Measurements from ENCODE around the gene MDM4.

Gene MDM4

DNA sequence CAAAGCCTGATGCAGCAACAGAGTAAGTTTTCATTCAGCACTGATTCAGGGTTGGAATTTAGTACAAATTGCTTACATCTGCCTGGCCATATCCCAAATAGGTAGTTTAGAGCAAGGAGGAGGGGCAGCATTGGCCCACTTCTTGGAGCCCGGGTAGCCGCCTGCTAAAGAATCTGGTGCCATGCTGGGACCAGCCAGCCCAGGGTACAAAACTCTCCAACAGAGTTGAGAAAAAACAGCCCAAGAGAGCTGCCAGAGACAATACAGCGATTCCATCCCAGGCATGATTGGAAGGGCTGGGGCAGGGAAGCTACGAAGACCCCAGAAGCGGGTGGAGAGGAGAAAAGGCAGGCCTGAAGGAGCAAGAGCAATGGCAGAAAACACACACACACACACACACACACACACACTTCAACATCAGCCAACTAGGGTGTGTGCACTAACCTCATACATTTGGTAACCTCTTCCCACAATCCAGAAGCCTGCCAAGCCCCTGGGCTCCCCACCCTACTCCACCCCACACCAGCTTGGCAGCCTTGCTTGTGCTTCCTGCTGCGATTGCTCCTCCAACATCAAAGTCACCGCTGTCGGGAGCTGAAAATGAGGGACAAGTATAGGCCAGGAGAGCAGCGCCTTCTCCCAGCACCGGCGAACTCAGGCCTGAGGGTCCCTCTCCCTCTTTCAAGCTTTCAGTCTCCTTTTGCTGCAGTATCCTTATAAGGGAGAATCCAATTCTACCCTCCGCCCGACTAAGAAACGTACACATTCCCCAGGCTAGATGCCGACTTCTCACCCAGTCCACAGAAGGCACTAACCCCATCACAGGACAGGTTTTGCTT is 22.8 kb upstream of the MDM4 start:
- peak; percentile 45 for DNase-seq

DNA sequence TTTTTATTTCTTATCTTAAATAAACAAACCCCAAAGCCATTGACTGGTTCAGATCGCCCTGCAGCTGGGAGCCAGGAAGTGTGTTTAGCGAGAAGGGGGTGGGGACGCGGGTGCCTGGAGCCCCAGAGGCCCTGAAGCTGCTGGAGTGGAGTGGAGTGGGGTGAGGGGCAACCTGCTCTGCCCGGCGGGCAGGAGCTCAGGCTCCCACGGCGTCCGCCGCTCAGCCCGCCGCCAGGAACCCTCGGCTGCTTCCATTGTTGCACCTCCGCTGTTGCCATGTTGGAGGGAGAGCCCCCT is 22.3 kb upstream of the MDM4 start:
- peak; percentile 67 for DNase-seq

DNA sequence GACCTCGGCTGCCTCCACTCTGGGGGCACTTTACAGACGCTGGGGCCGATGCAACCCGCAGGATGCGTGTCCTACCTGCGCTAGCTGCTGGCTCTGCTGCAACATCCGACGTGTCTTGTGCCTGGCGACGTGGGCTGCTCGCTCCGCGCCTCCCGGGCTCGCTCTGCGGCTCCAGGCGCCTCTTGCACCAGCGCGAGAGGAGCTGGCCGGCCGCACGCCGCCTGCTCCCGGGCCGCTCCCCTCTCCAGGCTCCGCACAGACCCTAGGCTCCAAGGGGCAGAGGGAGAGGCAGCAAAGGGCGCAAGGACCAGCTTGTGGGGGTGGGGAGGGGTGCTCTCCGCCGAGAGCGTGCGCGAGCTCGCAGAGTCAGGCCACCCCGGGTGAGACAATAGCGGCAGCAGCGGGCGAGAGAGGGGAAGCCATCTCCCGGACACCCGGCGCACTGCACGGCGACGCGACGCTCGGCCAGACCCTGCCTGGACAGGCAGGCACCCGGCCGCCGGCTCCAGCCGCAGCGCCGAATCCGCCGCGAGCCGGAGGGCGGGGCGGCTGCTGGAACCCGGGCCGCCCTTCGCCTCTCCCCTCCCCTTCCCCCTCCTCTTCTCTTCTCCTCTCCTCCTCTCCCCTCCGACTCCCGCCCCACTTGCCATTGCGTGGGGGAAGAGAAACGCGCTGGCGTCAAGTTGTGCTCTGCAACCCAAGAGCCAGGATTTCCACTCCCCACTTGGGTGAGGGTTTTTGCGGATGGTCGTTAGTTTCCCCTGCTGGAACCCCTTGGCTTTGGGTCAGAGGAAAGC is 21.7 kb upstream of the MDM4 start, which contains the start of gene PIK3C2B:
TSS of gene PIK3C2B (minus strand) at position 525 of the 797 bp plus-strand sequence. CDS start 25,003 bp downstream, outside the sequence.
- peak; percentile 79 for DNase-seq

GRCh38 chr1:204495078-204495753 is 21.0 kb upstream of the MDM4 start:
- DNase-seq, result no peak

DNA sequence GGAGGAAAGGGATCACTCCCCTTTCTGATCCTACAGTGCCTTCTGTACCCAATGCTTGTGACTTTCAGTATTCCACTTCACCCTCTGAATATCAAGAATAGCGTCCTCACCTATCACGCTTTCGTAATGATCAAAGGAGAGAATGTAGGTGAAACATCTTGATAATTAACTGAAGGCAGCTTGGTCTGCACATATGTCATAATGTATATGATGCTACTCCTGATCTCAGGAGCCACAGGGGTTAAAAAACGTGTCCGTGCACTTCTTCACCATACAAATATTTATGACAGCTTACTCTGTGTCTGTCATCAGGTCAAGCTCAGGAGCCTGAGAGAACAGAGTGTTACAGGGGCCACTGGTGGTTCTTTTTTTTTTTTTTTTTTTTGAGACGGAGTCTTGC is 20.4 kb upstream of the MDM4 start:
- no peak for DNase-seq

DNA sequence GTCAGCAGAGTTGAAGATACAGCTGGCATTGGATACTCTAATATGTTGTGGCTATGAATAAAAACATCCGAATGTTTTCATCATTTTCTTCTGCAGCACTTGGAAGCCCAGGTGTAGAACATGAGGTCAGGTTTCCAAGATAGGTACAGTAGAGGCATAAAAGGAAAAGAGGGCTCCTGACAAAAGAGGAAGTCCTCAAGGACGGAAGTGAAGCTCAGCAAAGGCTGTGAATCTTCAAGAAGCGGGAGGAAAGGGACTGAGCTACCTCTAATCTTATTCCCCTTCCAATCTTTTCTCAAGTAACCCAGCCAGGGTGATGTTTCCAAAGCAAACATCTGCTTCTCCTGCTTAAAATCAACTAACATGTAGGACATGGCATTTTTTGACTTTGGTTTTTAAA is 17.2 kb upstream of the MDM4 start:
- no peak for DNase-seq

DNA sequence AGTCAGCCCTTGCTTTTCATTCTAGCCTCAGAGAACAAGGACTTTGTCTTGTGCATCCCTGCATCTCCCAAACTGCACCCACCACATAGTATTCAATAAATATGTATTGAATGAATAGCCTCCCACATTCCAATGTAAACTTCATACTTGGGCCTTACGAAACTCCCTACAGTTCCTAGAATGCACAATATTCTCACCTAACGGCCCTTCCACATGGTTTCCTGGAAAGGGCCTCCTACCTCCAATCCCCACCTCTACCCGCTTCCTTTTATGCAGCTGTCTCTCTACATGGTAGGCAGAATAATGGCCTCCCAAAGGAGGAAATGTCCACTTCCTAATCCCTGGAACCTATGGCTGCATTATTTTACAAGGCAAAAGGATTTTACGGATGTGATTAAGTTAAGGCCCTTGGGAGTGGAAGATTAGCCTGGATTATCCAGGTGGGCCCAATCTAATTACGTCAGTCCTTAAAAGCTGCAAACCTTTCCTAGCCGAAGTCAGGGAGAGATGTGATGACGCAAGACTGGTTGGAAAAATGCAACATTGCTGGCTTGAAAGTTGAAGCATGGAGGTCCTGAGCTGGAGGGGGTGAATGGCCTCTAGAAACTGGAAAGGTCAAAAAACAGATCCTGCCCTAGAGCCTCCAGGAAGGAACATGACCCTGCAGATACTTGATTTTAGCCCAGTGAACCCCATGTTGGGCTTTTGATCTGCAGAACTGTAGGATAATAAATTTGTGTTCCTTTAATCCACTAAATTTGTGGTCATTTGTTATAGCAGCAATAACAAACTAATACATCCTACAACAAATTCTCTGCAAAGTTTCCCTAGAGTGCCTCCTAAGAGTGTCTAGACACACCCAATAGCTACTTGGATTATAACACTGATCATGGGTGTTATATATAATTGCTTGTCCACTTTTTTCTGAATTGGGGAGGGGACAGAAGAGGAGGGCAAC is 16.4 kb upstream of the MDM4 start:
- no peak for DNase-seq

- DNase-seq, result no peak
These were observed 14.0 kb upstream of the MDM4 start for GRCh38 chr1:204502241-204502640.

DNA sequence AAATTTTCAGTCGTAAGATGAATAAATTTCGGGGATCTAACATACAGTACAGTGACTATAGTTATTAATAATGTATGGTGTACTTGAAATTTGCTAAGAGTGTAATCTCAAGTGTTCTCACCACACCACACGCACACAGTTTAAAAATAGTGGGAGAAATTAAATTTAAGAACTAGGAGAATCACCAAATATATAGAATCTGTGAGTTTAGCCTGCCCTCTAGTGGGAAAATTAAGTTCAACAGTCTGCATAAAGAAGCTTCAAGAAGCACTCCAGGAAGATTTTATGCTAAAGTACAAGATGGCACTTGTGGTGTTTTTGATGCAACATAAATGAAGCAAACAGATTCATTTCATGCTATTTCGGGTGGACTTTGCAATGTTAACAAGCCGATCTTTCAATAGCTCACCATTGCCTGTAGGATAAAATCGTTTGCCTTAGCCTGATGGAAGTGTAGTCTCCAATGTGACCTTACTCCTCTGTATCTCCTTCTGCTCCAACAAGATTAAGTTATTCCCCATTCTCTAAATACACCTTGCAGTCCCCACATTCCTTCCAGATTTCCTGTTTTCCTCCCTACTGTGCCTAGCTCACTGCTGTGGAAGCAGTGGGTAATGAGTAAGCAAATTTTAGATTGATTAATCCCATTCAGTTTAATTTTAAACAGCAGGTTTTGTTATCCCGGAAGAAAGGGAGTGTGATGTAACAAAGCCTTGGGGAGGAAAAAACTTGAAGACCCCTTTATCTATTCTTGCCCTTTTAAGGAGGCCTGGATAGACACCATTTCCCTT is 12.9 kb upstream of the MDM4 start:
- DNase-seq, result no peak

GRCh38 chr1:204503913-204504519 is 12.2 kb upstream of the MDM4 start:
- no peak for DNase-seq

GRCh38 chr1:204505674-204506200 is 10.5 kb upstream of the MDM4 start:
- DNase-seq, result no peak

DNA sequence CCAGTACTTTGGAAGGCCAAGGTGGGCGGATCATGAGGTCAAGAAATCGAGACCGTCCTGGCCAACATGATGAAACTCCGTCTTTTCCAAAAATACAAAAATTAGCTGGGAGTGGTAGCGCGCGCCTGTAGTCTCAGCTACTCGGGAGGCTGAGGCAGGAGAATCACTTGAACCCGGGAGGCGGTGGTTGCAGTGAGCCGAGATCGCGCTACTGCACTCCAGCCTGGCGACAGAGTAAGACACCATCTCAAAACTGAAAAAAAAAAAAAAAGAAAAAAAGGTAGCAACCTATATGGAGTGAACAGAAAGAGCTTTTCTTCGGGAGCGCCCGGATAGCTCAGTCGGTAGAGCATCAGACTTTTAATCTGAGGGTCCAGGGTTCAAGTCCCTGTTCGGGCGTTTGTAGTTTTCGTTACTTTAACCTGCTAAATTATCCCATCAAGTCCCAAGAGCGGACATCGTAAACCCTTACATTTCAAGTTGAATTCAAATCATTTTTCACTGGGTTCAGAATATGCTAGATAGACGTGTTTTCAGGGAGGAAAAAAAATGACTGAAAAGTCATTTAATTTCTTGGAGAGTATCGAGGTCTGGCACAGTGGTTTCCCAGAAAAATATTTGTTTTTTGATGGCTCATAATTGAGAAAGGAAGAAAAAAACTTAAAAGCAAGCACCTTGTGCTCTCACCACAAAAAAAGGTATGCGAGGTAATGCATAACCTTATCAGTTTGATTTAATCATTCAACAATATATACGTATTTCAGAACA is 9.8 kb upstream of the MDM4 start:
- peak; percentile 85 for DNase-seq

GRCh38 chr1:204506969-204507316 is 9.3 kb upstream of the MDM4 start:
- peak; percentile 95 for DNase-seq

DNA sequence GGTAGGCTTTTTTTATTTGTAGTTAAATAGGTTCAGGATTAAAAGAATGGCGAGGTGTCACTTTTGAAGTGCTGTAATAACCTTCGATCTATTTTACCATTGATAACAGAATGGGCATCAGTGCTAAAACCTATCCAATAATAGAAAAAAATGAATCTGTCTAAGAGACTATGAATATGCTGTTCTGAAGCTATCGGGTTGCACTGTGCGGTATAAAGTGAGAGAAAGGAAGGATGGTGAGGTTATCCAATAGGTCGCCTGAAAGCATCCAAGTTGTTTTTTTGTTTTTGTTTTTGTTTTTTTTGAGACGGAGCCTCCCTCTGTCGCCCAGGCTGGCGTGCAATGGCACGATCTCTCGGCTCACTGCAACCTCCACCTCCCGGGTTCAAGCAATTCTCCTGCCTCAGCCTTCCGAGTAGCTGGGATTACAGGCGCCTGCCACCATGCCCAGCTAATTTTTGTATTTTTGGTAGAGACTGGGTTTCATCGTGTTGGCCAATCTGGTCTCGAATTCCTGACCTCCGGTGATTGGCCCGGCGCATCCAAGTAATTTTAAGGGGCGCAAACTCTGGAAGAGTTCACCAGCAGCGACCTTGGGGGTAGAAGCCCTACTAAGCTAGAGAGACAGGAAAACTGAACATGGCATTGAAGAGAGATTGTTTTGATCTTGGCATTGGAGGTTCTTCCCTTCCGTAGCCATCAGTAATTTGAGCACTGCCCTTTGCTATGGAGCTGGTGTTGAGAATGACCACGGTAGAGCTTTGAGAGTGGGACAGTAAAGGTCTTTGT is 8.7 kb upstream of the MDM4 start:
- DNase-seq, result peak; percentile 43

- DNase-seq, result peak; percentile 19
These were observed 7.0 kb upstream of the MDM4 start for GRCh38 chr1:204509186-204509635.

DNA sequence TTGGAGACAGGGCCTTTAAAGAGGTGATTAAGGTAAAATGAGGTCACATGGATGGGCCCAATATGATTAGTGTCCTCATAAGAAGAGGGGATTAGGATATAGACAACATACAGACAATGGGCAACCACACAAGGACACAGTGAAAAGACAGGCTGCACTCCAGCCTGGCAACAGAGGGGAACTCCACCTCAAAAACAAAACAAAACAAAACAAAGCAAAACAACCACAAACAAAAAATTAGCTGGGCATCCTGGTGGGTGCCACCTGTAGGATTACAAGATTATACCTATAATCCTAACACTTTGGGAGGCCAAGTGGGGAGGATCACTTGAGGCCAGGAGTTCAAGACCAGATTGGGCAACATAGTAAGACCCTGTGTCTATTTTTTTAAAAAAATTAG is 4.8 kb upstream of the MDM4 start:
- peak; percentile 11 for DNase-seq

DNA sequence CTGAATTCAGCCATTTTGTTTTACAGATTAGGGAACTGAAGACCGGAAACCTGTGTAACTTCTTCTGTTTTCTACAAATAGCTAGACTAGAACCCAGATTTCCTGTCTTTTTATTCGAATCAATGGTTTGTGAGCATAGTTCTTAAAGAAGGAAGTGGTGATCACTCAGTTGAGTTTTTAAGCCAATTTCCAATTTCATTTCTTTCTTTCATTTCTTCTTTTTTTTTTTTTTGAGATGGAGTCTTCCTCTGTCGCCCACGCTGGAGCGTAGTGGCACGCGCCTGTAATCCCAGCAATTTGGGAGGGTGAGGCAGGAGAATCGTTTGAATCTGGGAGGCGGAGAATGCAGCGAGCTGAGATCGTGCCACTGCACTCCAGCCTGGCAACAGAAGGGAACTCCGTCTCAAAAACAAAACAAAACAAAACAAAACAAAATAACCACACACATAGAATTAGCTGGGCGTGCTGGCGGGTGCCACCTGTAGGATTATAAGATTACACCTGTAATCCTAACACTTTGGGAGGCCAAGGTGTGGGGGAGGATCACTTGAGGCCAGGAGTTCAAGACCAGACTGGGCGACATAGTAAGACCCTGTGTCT is 3.0 kb upstream of the MDM4 start:
- DNase-seq, result peak; percentile 58

DNA sequence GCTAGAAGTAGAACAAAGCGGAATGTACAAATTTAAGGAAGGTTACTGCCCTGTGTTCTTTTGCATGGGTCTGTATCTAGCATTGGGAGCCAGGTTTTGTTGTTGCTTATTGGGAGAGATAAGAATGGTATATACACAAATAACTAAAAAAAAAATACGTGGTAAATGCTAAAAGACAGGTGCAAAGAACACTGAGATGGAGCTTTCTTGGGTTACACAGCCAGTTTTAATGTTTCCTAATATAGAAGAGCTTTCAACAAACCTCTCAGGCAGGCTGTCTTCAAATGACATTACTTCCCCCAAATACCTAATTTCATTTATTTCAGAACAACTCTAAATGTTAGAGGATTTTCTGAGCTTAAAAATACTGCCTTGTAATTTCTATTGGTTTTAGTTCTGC is 1.4 kb upstream of the MDM4 start:
- DNase-seq, result peak; percentile 2

DNA sequence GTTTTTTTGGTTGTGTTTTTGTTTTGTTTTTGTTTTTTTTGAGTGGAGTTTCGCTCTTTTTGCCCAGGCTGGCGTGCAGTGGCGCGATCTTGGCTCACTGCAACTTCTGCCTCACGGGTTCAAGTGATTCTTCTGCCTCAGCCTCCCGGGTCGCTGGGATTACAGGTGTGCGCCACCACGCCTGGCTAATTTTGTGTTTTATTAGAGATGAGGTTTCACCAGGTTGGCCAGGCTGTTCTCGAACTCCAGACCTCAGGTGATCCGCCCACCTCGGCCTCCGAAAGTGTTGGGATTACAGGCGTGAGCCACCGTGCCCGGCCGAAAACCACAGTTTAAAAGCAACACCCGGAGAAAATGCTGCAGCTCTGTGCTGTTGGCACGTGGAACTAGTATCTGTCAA is 1.2 kb downstream of the MDM4 start:
- peak; percentile 61 for DNase-seq

Measured in stimulated activated CD8-positive, alpha-beta memory T cell treated with anti-CD3 and anti-CD28 coated beads, Interleukin-4, amount 100 ng/mL, for 48 hours (primary cell).